Transverse colon (tissue), 4 donors: Measurements from ENCODE around the gene NUP62. TPM values are rescaled to one million over a fixed set of nuclear protein-coding genes. Genes with fewer than 3 reads are reported as not detected.

Experiments
- DNase-seq: peaks from one replicate; pipeline ENCODE4 v3.0.0-alpha.2; 2019
- H3K27ac ChIP-seq, 4 donors: fragments of 200-600 bp; sonication (generic); 2 replicates each; pipeline ENCODE4 v1.5.1; 2016 to 2018; ENCODE audit warnings: inconsistent platforms in 4 of 4
- H3K27me3 ChIP-seq: fragments of 200-600 bp; sonication (generic); 2 replicates; pipeline ENCODE4 v1.5.1; 2017; ENCODE audit warnings: inconsistent platforms
- H3K36me3 ChIP-seq, 4 donors: fragments of 200-600 bp; sonication (generic); 2 replicates each; pipeline ENCODE4 v1.5.1; 2017 to 2019; ENCODE audit warnings: inconsistent platforms in 4 of 4
- H3K4me1 ChIP-seq, 4 donors: fragments of 200-600 bp; sonication (generic); 2 replicates each; pipeline ENCODE4 v1.5.1; 2017 to 2020; ENCODE audit warnings: inconsistent platforms in 4 of 4
- H3K4me3 ChIP-seq, 4 donors: fragments of 200-600 bp; sonication (generic); 1 replicate in 1 of 4; 2 replicates in 3 of 4; pipeline versions ENCODE4 v1.5.1 to v1.6.1; 2017 to 2019; ENCODE audit warnings: inconsistent platforms in 4 of 4
- H3K9me3 ChIP-seq, 2 donors: fragments of 200-600 bp; sonication (generic); 2 replicates each; pipeline ENCODE4 v1.5.1; 2017 to 2019; ENCODE audit warnings: inconsistent platforms in 2 of 2
- EP300 ChIP-seq: sonication (generic); formaldehyde crosslinking; IDR thresholded peaks from one replicate; pipeline ENCODE4 v1.6.1; 2017; ENCODE audit warnings: antibody characterized with exemption, low read depth
- POLR2A ChIP-seq: fragments of 450-650 bp; IDR thresholded peaks from one replicate; pipeline ENCODE4 v1.6.1; 2016; ENCODE audit warnings: antibody characterized with exemption, mild to moderate bottlenecking, moderate library complexity
- POLR2AphosphoS5 ChIP-seq, 3 donors: sonication (generic); formaldehyde crosslinking; IDR thresholded peaks; one replicate each; pipeline ENCODE4 v1.6.1; 2016; ENCODE audit warnings: antibody characterized with exemption in 3 of 3
- WGBS, 2 donors: methylation state at CpG; one replicate each; pipeline ENCODE4 v1.1.5; 2018; ENCODE audit warnings: low coverage in 1 of 2; 5-methylcytosine and 5-hydroxymethylcytosine counted together
- in situ Hi-C, 4 donors: fragments of 200-750 bp; cut with MboI; loops; one replicate each; pipeline versions ENCODE4 v1.15.0 to v1.15.1; 2017; ENCODE audit warnings: low sequenced_read_pairs in 3 of 4, low pct_ligation_motif_present in 1 of 4, low pct_unique_long_range_greater_than_20kb in 1 of 4
- intact Hi-C: fragments of 100-400 bp; cut with DNase I; formaldehyde crosslinking; loops from one replicate; pipeline ENCODE4 v1.15.1; 2023; ENCODE audit warnings: low total_unique reads
- total RNA-seq, 4 donors: library from RNA; depleted of rRNA; stranded (reverse); fragments of >200 nt; gene quantifications; one replicate each; pipeline ENCODE4 v1.1.0, GENCODE V29; 2016
- TF ChIP-seq, protein P1 (sequence below), 5 experiments: fragments of 200-600 bp in 3 of 5; fragments of 450-650 bp in 2 of 5; sonication (generic) in 3 of 5; IDR thresholded peaks; 1 replicate in 2 of 5; 2 replicates in 3 of 5; pipeline ENCODE4 v1.5.1; 2016 to 2017; ENCODE audit warnings: antibody characterized with exemption in 5 of 5, inconsistent platforms in 3 of 5, mild to moderate bottlenecking in 2 of 5, moderate library complexity in 1 of 5

NUP62 gene
- total RNA-seq, 4 donors from 2014 or later: 30.3 to 136 (median 32.6) TPM

GRCh38 chr19:49892716-49893115, 36.6 kb downstream of the NUP62 start:
- no peaks in the 10 kb centered on the region for H3K27me3 ChIP-seq
- in situ Hi-C loops: no loop called here
- H3K9me3 ChIP-seq: no peaks in the 10 kb centered on the region

DNA sequence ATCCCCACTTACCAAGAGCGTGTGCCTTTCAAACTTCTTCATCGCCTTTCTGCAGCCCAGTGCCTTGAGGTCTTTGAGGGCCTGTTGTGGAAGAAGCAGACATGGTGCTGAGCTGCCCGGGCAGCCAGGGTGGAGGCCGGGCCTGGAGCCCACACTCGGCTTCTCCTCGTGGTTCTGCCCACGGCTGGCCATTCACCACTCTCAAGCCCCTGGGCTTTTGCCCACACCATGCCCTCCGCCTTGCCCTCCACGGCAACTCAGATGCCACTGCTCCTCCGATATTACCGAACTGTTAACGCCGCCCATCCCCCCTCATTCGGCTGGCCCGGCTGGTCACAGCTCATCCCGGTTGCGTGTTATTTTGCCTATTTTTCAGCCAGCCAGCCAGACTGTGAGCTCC, 37.9 kb downstream of the NUP62 start:
- no peak overlapping the region for H3K27ac ChIP-seq
- intact Hi-C loops: no loop called here
- no peaks in the 10 kb centered on the region for H3K9me3 ChIP-seq
- TF ChIP-seq, protein P1, sequence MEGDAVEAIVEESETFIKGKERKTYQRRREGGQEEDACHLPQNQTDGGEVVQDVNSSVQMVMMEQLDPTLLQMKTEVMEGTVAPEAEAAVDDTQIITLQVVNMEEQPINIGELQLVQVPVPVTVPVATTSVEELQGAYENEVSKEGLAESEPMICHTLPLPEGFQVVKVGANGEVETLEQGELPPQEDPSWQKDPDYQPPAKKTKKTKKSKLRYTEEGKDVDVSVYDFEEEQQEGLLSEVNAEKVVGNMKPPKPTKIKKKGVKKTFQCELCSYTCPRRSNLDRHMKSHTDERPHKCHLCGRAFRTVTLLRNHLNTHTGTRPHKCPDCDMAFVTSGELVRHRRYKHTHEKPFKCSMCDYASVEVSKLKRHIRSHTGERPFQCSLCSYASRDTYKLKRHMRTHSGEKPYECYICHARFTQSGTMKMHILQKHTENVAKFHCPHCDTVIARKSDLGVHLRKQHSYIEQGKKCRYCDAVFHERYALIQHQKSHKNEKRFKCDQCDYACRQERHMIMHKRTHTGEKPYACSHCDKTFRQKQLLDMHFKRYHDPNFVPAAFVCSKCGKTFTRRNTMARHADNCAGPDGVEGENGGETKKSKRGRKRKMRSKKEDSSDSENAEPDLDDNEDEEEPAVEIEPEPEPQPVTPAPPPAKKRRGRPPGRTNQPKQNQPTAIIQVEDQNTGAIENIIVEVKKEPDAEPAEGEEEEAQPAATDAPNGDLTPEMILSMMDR (IDR thresholded peaks at IDR 0.05): no peak
- no peak for TF ChIP-seq POLR2A
- TF ChIP-seq POLR2AphosphoS5 (IDR thresholded peaks at IDR 0.05): no peak
- TF ChIP-seq EP300: no peak
- WGBS, 2 donors: 79% methylated on average over 17 of the region's 17 CpGs; no CpG with 5 or more reads in 1 of the 2 donors
- no peak for DNase-seq
- H3K36me3 ChIP-seq: no peaks in the 10 kb centered on the region
- H3K4me3 ChIP-seq: no peak overlapping the region
- in situ Hi-C loops: no loop called here
- H3K4me1 ChIP-seq: peaks cover 9 to 15% (median 12%) of the 10 kb centered on the region in 4 donors
- no peaks in the 10 kb centered on the region for H3K27me3 ChIP-seq

More at GRCh38 chr19:49892716-49893115, 36.6 kb downstream of the NUP62 start:
- Histone ChIP-seq H3K36me3 (no peaks in the 10 kb centered on the region), H3K4me3 (no peak overlapping the region), H3K4me1 (peaks cover 9 to 25% (median 21%) of the 10 kb centered on the region in 4 donors), H3K27ac (no peak overlapping the region)
- DNase-seq: no peak
- 100% methylated on average over 1 of the region's 1 CpG for WGBS, 2 donors
- TF ChIP-seq POLR2A (no peak), POLR2AphosphoS5 (IDR thresholded peaks at IDR 0.05) (no peak), EP300 (no peak)
- TF ChIP-seq, protein P1 (IDR thresholded peaks at IDR 0.05): no peak
- intact Hi-C loops: no loop called here

DNA sequence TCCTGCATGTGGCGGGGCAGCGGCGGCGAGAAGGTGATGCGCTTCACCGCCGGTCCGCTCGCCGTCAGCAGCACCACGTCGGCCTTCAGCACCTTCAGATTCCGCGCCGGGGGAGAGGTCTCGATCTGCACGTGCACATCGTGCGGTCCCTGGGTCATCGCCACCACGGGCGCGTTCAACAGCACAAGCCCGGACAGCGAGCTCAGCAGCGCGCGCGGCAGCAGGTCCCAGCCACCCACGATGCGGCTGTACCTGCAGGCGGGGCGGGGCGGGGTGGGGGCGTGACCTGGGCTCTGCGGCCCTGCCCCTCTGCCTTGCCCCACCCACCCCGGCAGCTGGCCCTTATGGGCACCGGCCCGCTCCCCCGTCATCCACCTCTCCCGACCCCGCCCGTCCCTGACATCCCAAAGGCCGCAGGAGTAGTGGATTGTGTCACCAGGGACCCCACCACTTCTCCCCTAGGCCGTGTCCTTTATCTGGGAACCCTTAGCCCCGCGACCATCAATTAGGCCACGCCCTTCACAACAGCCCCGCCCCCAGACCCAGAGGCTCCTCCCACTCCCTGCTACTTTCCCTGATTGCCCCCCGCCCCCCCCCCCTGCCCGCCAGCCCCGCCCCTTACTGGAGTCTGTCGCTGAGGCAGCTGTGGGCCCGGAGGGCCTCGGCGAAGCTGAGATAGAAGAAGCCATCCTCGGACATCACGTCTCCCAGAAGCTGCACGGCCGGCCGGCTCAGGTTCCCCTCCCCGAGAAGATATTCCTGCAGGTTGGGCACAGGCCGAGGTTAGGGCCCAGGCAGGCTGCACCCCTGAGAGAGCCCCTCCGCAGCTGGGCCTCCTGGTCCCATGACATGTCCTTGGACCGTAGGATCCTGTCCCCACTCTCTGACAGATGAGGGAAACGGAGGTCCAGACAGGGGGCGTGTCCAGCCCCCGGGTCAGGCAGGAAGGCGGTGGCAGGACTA, 38.7 kb downstream of the NUP62 start:
- in situ Hi-C loops: no loop called here
- TF ChIP-seq EP300: no peak
- TF ChIP-seq, protein P1 (IDR thresholded peaks at IDR 0.05): peak in 2 of 5 experiments; percentile 26 to 40
- no peak for TF ChIP-seq POLR2A
- no peak for TF ChIP-seq POLR2AphosphoS5 (IDR thresholded peaks at IDR 0.05)
- peak; percentile 67 for DNase-seq
- WGBS, 2 donors: 26% methylated on average over 17 of the region's 69 CpGs; no CpG with 5 or more reads in 1 of the 2 donors
- H3K4me1 ChIP-seq: peaks cover 9 to 14% (median 11%) of the 10 kb centered on the region in 4 donors
- H3K9me3 ChIP-seq: no peaks in the 10 kb centered on the region
- intact Hi-C loops: no loop called here
- no peaks in the 10 kb centered on the region for H3K36me3 ChIP-seq
- H3K27me3 ChIP-seq: no peaks in the 10 kb centered on the region
- peak overlapping the region in 3 of 4 donors; percentile 2 to 44 (median 32) for H3K4me3 ChIP-seq
- peak overlapping the region in 3 of 4 donors; percentile 18 to 47 (median 30) for H3K27ac ChIP-seq

- peak overlapping the region in 3 of 4 donors; percentile 2 to 44 (median 32) for H3K4me3 ChIP-seq
- peak; percentile 71 for DNase-seq
- in situ Hi-C loops (no loop called here), intact Hi-C loops (no loop called here)
- H3K27me3 ChIP-seq: no peaks in the 10 kb centered on the region
- H3K9me3 ChIP-seq: no peaks in the 10 kb centered on the region
- peak overlapping the region in 3 of 4 donors; percentile 18 to 47 (median 30) for H3K27ac ChIP-seq
- 43% methylated on average over 54 of the region's 71 CpGs; no CpG with 5 or more reads in 1 of the 2 donors for WGBS, 2 donors
- TF ChIP-seq POLR2A (peak; percentile 11), EP300 (no peak), POLR2AphosphoS5 (IDR thresholded peaks at IDR 0.05) (peak in 1 of 3 donors; percentile 29)
- TF ChIP-seq, protein P1 (IDR thresholded peaks at IDR 0.05): peak; percentile 66 to 84 (median 74)
- peaks cover 9 to 14% (median 11%) of the 10 kb centered on the region in 4 donors for H3K4me1 ChIP-seq
- peaks cover 0 to 3% (median 1%) of the 10 kb centered on the region in 4 donors for H3K36me3 ChIP-seq
Observed at GRCh38 chr19:49889687-49890348, 39.5 kb downstream of the NUP62 start.
